Tibial nerve (tissue), 3 donors: ENCODE results near the gene YOD1.

Experiments used
- POLR2A ChIP-seq, 2 donors: fragments of 450-650 bp; IDR thresholded peaks; one replicate each; pipeline ENCODE4 v1.6.1; 2017; ENCODE audit warnings: antibody characterized with exemption in 2 of 2, mild to moderate bottlenecking in 2 of 2, moderate library complexity in 2 of 2
- TF ChIP-seq, protein P1 (sequence below), 5 experiments: fragments of 200-600 bp in 3 of 5; fragments of 450-650 bp in 2 of 5; sonication (generic) in 3 of 5; IDR thresholded peaks; one replicate each; pipeline ENCODE4 v1.5.1; 2016 to 2019; ENCODE audit warnings: antibody characterized with exemption in 5 of 5, mild to moderate bottlenecking in 3 of 5, moderate library complexity in 2 of 5

DNA sequence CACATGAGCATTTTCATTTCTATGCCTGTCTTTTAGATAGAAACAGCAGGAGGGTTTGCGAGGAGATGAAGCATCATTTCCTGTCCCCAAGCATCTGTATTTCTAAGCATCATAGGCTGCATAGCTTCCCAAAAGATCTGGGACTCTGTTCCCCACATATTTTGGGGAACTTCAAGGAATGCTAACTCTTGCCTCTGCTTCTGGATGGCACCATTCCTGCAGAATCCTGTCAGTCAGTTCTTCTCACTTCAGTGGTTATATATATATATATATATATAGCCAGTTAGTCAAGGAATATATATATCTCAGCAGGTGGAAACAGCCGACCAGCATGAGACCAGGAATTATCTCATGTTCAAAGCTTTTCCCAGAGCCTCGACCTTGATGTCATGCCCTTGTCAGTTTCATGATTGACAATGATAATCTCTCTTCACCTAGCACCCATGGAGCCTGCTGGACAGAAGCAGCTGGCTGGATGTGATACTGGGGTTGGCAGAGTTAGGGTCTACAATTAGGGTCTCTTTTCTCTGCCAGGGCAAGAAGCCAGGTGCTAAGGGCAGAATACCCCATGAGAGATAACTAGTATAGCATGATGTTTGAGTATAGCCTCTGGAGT lies 4.5 kb upstream of the YOD1 start:
- TF ChIP-seq, protein P1, sequence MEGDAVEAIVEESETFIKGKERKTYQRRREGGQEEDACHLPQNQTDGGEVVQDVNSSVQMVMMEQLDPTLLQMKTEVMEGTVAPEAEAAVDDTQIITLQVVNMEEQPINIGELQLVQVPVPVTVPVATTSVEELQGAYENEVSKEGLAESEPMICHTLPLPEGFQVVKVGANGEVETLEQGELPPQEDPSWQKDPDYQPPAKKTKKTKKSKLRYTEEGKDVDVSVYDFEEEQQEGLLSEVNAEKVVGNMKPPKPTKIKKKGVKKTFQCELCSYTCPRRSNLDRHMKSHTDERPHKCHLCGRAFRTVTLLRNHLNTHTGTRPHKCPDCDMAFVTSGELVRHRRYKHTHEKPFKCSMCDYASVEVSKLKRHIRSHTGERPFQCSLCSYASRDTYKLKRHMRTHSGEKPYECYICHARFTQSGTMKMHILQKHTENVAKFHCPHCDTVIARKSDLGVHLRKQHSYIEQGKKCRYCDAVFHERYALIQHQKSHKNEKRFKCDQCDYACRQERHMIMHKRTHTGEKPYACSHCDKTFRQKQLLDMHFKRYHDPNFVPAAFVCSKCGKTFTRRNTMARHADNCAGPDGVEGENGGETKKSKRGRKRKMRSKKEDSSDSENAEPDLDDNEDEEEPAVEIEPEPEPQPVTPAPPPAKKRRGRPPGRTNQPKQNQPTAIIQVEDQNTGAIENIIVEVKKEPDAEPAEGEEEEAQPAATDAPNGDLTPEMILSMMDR (IDR thresholded peaks at IDR 0.05) = no peak
- no peak for TF ChIP-seq POLR2A (IDR thresholded peaks at IDR 0.05)
